Osteoblast (primary cell): ENCODE results near the gene ULK3. TPM values are rescaled to one million over a fixed set of nuclear protein-coding genes. Genes with fewer than 3 reads are reported as not detected.

ENCODE experiments used
- DNase-seq: peaks from one replicate; pipeline ENCODE4 v3.0.0; 2011; ENCODE audit warnings: low spot score, mixed read lengths; ENCODE audit not compliant: insufficient read length; ENCODE audit errors: missing footprints
- H2AFZ ChIP-seq: 2 replicates; pipeline ENCODE4 v1.6.0; 2011; ENCODE audit warnings: mild to moderate bottlenecking, low read length
- H3K27ac ChIP-seq: 2 replicates; pipeline ENCODE4 v1.5.1; 2011; ENCODE audit warnings: mild to moderate bottlenecking, low read depth, low read length, moderate library complexity
- H3K27me3 ChIP-seq: 2 replicates; pipeline ENCODE4 v1.6.0; 2012; ENCODE audit warnings: mild to moderate bottlenecking, control low read depth, inconsistent platforms, low read length, moderate library complexity; ENCODE audit not compliant: insufficient read depth
- H3K36me3 ChIP-seq: 2 replicates; pipeline ENCODE4 v1.5.1; 2011; ENCODE audit warnings: mild to moderate bottlenecking, low read length, control low read depth, moderate library complexity; ENCODE audit not compliant: insufficient read depth
- H3K4me1 ChIP-seq: 2 replicates; pipeline ENCODE4 v1.5.1; 2011; ENCODE audit warnings: mild to moderate bottlenecking, low read length, control low read depth, moderate library complexity; ENCODE audit not compliant: insufficient read depth
- H3K4me2 ChIP-seq: 2 replicates; pipeline ENCODE4 v1.6.0; 2011; ENCODE audit warnings: mild to moderate bottlenecking, low read length; ENCODE audit not compliant: insufficient read depth
- H3K4me3 ChIP-seq: fragments of 200-600 bp; sonication (generic); 3 replicates; pipeline ENCODE4 v1.5.1; 2012; ENCODE audit warnings: mild to moderate bottlenecking, low read length, inconsistent platforms; ENCODE audit not compliant: insufficient read depth
- H3K79me2 ChIP-seq: 2 replicates; pipeline ENCODE4 v1.6.0; 2012; ENCODE audit warnings: mild to moderate bottlenecking, low read length, control low read depth, inconsistent platforms; ENCODE audit not compliant: insufficient read depth
- H3K9me3 ChIP-seq: 2 replicates; pipeline ENCODE4 v1.5.1; 2011; ENCODE audit warnings: low read depth, low read length, control low read depth
- H4K20me1 ChIP-seq: 2 replicates; pipeline ENCODE4 v1.6.0; 2012; ENCODE audit warnings: mild to moderate bottlenecking, low read length, control low read depth; ENCODE audit not compliant: insufficient read depth
- CTCF ChIP-seq: IDR thresholded peaks from 2 replicates; pipeline ENCODE4 v1.5.1; 2011; ENCODE audit warnings: mild to moderate bottlenecking, low read depth, low read length, moderate library complexity; ENCODE audit errors: extremely low read depth
- total RNA-seq: library from RNA; depleted of rRNA; stranded (reverse); fragments of >200 nt; gene quantifications from 2 replicates; pipeline ENCODE4 v1.2.3, GENCODE V29; 2012

The ULK3 gene
- total RNA-seq, 1 donor: 21.4 TPM

- no peak overlapping the region for H3K4me3 ChIP-seq
- H3K79me2 ChIP-seq: peaks cover 74% of the 10 kb centered on the region
- H3K27ac ChIP-seq: no peak overlapping the region
- no peaks in the 10 kb centered on the region for H3K27me3 ChIP-seq
- H2AFZ ChIP-seq: no peak overlapping the region
- no peak for DNase-seq
- no peaks in the 10 kb centered on the region for H3K9me3 ChIP-seq
- peaks cover 55% of the 10 kb centered on the region for H4K20me1 ChIP-seq
- peaks cover 19% of the 10 kb centered on the region for H3K4me1 ChIP-seq
- TF ChIP-seq CTCF: no peak
- H3K4me2 ChIP-seq: no peak overlapping the region
- H3K36me3 ChIP-seq: peaks cover 5% of the 10 kb centered on the region
Measured at GRCh38 chr15:74869726-74870407, 26.9 kb upstream of the ULK3 start.

GRCh38 chr15:74869372-74869725, 26.4 kb upstream of the ULK3 start:
- H3K79me2 ChIP-seq: peaks cover 79% of the 10 kb centered on the region
- no peak overlapping the region for H2AFZ ChIP-seq
- H3K9me3 ChIP-seq: no peaks in the 10 kb centered on the region
- H3K4me2 ChIP-seq: no peak overlapping the region
- no peak overlapping the region for H3K27ac ChIP-seq
- H3K36me3 ChIP-seq: peaks cover 5% of the 10 kb centered on the region
- no peak for TF ChIP-seq CTCF
- DNase-seq: no peak
- no peaks in the 10 kb centered on the region for H3K27me3 ChIP-seq
- peaks cover 61% of the 10 kb centered on the region for H4K20me1 ChIP-seq
- H3K4me3 ChIP-seq: no peak overlapping the region
- peaks cover 20% of the 10 kb centered on the region for H3K4me1 ChIP-seq

GRCh38 chr15:74868059-74868458, 25.1 kb upstream of the ULK3 start:
- no peaks in the 10 kb centered on the region for H3K27me3 ChIP-seq
- no peak overlapping the region for H3K27ac ChIP-seq
- no peak overlapping the region for H3K4me3 ChIP-seq
- peaks cover 86% of the 10 kb centered on the region for H3K79me2 ChIP-seq
- no peak for TF ChIP-seq CTCF
- no peak overlapping the region for H3K4me2 ChIP-seq
- H3K9me3 ChIP-seq: no peaks in the 10 kb centered on the region
- peaks cover 5% of the 10 kb centered on the region for H3K36me3 ChIP-seq
- peaks cover 69% of the 10 kb centered on the region for H4K20me1 ChIP-seq
- peaks cover 26% of the 10 kb centered on the region for H3K4me1 ChIP-seq
- no peak for DNase-seq
- no peak overlapping the region for H2AFZ ChIP-seq

GRCh38 chr15:74867466-74868038, 24.6 kb upstream of the ULK3 start:
- Histone ChIP-seq H2AFZ (no peak overlapping the region), H3K4me3 (no peak overlapping the region), H3K79me2 (peaks cover 83% of the 10 kb centered on the region), H3K9me3 (no peaks in the 10 kb centered on the region), H3K27me3 (no peaks in the 10 kb centered on the region), H3K4me2 (no peak overlapping the region), H3K36me3 (peaks cover 5% of the 10 kb centered on the region), H3K27ac (no peak overlapping the region), H4K20me1 (peaks cover 66% of the 10 kb centered on the region), H3K4me1 (peaks cover 24% of the 10 kb centered on the region)
- no peak for DNase-seq
- TF ChIP-seq CTCF: no peak
